ENCODE data around the gene POLG2.
"Not testable (repeated sequence)": the region's sequence is repeated elsewhere in the genome, so short reads cannot be mapped to it uniquely, and the experiment has no call there.

The POLG2 gene

GRCh38 chr17:64471440-64471839, 25.4 kb downstream of the POLG2 start:
- Histone ChIP-seq H3K36me3 (ENCODE audit: control insufficient read depth, low read depth, low read length) (no peaks in the 10 kb centered on the region), H3K9ac (ENCODE audit: low read length) (no peak overlapping the region), H3K4me1 (ENCODE audit: control insufficient read depth, low read depth, low read length) (peaks cover 4% of the 10 kb centered on the region), H3K27ac (ENCODE audit: low read length) (no peak overlapping the region), H3K4me3 (ENCODE audit: low read length) (no peak overlapping the region), H3K27me3 (ENCODE audit: control insufficient read depth, insufficient read depth, low read length) (no peaks in the 10 kb centered on the region), H3K9me3 (ENCODE audit: control insufficient read depth, low read depth, low read length) (no peaks in the 10 kb centered on the region)

- Histone ChIP-seq H3K9me3 (ENCODE audit: control insufficient read depth, low read depth, low read length) (no peaks in the 10 kb centered on the region), H3K4me3 (ENCODE audit: low read length) (no peak overlapping the region), H3K9ac (ENCODE audit: low read length) (no peak overlapping the region), H3K36me3 (ENCODE audit: control insufficient read depth, low read depth, low read length) (no peaks in the 10 kb centered on the region), H3K27me3 (ENCODE audit: control insufficient read depth, insufficient read depth, low read length) (no peaks in the 10 kb centered on the region), H3K4me1 (ENCODE audit: control insufficient read depth, low read depth, low read length) (peaks cover 4% of the 10 kb centered on the region), H3K27ac (ENCODE audit: low read length) (no peak overlapping the region)
Measured at GRCh38 chr17:64470625-64471024, 26.2 kb downstream of the POLG2 start.

GRCh38 chr17:64466834-64467233, 30.0 kb downstream of the POLG2 start:
- H3K27ac ChIP-seq (ENCODE audit: low read length); H3K4me1 ChIP-seq (ENCODE audit: control insufficient read depth, low read depth, low read length); H3K27me3 ChIP-seq (ENCODE audit: control insufficient read depth, insufficient read depth, low read length); H3K36me3 ChIP-seq (ENCODE audit: control insufficient read depth, low read depth, low read length); H3K4me3 ChIP-seq (ENCODE audit: low read length); H3K9me3 ChIP-seq (ENCODE audit: control insufficient read depth, low read depth, low read length); H3K9ac ChIP-seq (ENCODE audit: low read length): not testable (repeated sequence)

- Histone ChIP-seq H3K27me3 (ENCODE audit: control insufficient read depth, insufficient read depth, low read length) (no peaks in the 10 kb centered on the region), H3K27ac (ENCODE audit: low read length) (no peak overlapping the region), H3K4me1 (ENCODE audit: control insufficient read depth, low read depth, low read length) (peaks cover 4% of the 10 kb centered on the region), H3K36me3 (ENCODE audit: control insufficient read depth, low read depth, low read length) (no peaks in the 10 kb centered on the region), H3K9ac (ENCODE audit: low read length) (no peak overlapping the region), H3K9me3 (ENCODE audit: control insufficient read depth, low read depth, low read length) (no peaks in the 10 kb centered on the region), H3K4me3 (ENCODE audit: low read length) (no peak overlapping the region)
Measured at GRCh38 chr17:64466019-64466735, 30.7 kb downstream of the POLG2 start.

- H3K9ac ChIP-seq (ENCODE audit: low read length) = no peak overlapping the region
- no peaks in the 10 kb centered on the region for H3K36me3 ChIP-seq (ENCODE audit: control insufficient read depth, low read depth, low read length)
- H3K27ac ChIP-seq (ENCODE audit: low read length) = no peak overlapping the region
- H3K9me3 ChIP-seq (ENCODE audit: control insufficient read depth, low read depth, low read length) = no peaks in the 10 kb centered on the region
- no peaks in the 10 kb centered on the region for H3K27me3 ChIP-seq (ENCODE audit: control insufficient read depth, insufficient read depth, low read length)
- H3K4me3 ChIP-seq (ENCODE audit: low read length) = no peak overlapping the region
- no peaks in the 10 kb centered on the region for H3K4me1 ChIP-seq (ENCODE audit: control insufficient read depth, low read depth, low read length)
Measured at GRCh38 chr17:64461788-64462187, 35.1 kb downstream of the POLG2 start.

- Histone ChIP-seq H3K27ac (ENCODE audit: low read length) (no peak overlapping the region), H3K27me3 (ENCODE audit: control insufficient read depth, insufficient read depth, low read length) (no peaks in the 10 kb centered on the region), H3K9me3 (ENCODE audit: control insufficient read depth, low read depth, low read length) (no peaks in the 10 kb centered on the region), H3K4me3 (ENCODE audit: low read length) (no peak overlapping the region), H3K36me3 (ENCODE audit: control insufficient read depth, low read depth, low read length) (no peaks in the 10 kb centered on the region), H3K9ac (ENCODE audit: low read length) (no peak overlapping the region), H3K4me1 (ENCODE audit: control insufficient read depth, low read depth, low read length) (no peaks in the 10 kb centered on the region)
Measured at GRCh38 chr17:64460955-64461354, 35.9 kb downstream of the POLG2 start.

GRCh38 chr17:64459818-64460217, 37.0 kb downstream of the POLG2 start:
- H3K4me1 ChIP-seq (ENCODE audit: control insufficient read depth, low read depth, low read length); H3K9me3 ChIP-seq (ENCODE audit: control insufficient read depth, low read depth, low read length); H3K27ac ChIP-seq (ENCODE audit: low read length); H3K9ac ChIP-seq (ENCODE audit: low read length); H3K27me3 ChIP-seq (ENCODE audit: control insufficient read depth, insufficient read depth, low read length); H3K36me3 ChIP-seq (ENCODE audit: control insufficient read depth, low read depth, low read length); H3K4me3 ChIP-seq (ENCODE audit: low read length): not testable (repeated sequence)

- Histone ChIP-seq H3K27me3 (ENCODE audit: control insufficient read depth, insufficient read depth, low read length) (no peaks in the 10 kb centered on the region), H3K4me1 (ENCODE audit: control insufficient read depth, low read depth, low read length) (no peaks in the 10 kb centered on the region), H3K9me3 (ENCODE audit: control insufficient read depth, low read depth, low read length) (no peaks in the 10 kb centered on the region), H3K27ac (ENCODE audit: low read length) (no peak overlapping the region), H3K36me3 (ENCODE audit: control insufficient read depth, low read depth, low read length) (no peaks in the 10 kb centered on the region), H3K9ac (ENCODE audit: low read length) (no peak overlapping the region), H3K4me3 (ENCODE audit: low read length) (no peak overlapping the region)
Measured at GRCh38 chr17:64459284-64459747, 37.5 kb downstream of the POLG2 start.

GRCh38 chr17:64458756-64459155, 38.1 kb downstream of the POLG2 start:
- Histone ChIP-seq H3K4me1 (ENCODE audit: control insufficient read depth, low read depth, low read length) (no peaks in the 10 kb centered on the region), H3K27ac (ENCODE audit: low read length) (no peak overlapping the region), H3K27me3 (ENCODE audit: control insufficient read depth, insufficient read depth, low read length) (no peaks in the 10 kb centered on the region), H3K36me3 (ENCODE audit: control insufficient read depth, low read depth, low read length) (no peaks in the 10 kb centered on the region), H3K4me3 (ENCODE audit: low read length) (no peak overlapping the region), H3K9me3 (ENCODE audit: control insufficient read depth, low read depth, low read length) (no peaks in the 10 kb centered on the region), H3K9ac (ENCODE audit: low read length) (no peak overlapping the region)

- H3K36me3 ChIP-seq (ENCODE audit: control insufficient read depth, low read depth, low read length) = no peaks in the 10 kb centered on the region
- H3K9ac ChIP-seq (ENCODE audit: low read length) = no peak overlapping the region
- no peaks in the 10 kb centered on the region for H3K9me3 ChIP-seq (ENCODE audit: control insufficient read depth, low read depth, low read length)
- H3K4me3 ChIP-seq (ENCODE audit: low read length) = no peak overlapping the region
- H3K27me3 ChIP-seq (ENCODE audit: control insufficient read depth, insufficient read depth, low read length) = no peaks in the 10 kb centered on the region
- no peaks in the 10 kb centered on the region for H3K4me1 ChIP-seq (ENCODE audit: control insufficient read depth, low read depth, low read length)
- H3K27ac ChIP-seq (ENCODE audit: low read length) = no peak overlapping the region
Measured at GRCh38 chr17:64457156-64457555, 39.7 kb downstream of the POLG2 start.

GRCh38 chr17:64455993-64456885, 40.6 kb downstream of the POLG2 start:
- no peaks in the 10 kb centered on the region for H3K9me3 ChIP-seq (ENCODE audit: control insufficient read depth, low read depth, low read length)
- no peaks in the 10 kb centered on the region for H3K36me3 ChIP-seq (ENCODE audit: control insufficient read depth, low read depth, low read length)
- no peaks in the 10 kb centered on the region for H3K4me1 ChIP-seq (ENCODE audit: control insufficient read depth, low read depth, low read length)
- no peak overlapping the region for H3K27ac ChIP-seq (ENCODE audit: low read length)
- no peak overlapping the region for H3K4me3 ChIP-seq (ENCODE audit: low read length)
- no peak overlapping the region for H3K9ac ChIP-seq (ENCODE audit: low read length)
- H3K27me3 ChIP-seq (ENCODE audit: control insufficient read depth, insufficient read depth, low read length) = no peaks in the 10 kb centered on the region
